Type B pancreatic cell (in vitro differentiated cells): Measurements from ENCODE around the gene PTPRF. TPM values are rescaled to one million over a fixed set of nuclear protein-coding genes. Genes with fewer than 3 reads are reported as not detected.

Experiments used
- DNase-seq: peaks from one replicate; pipeline ENCODE4 v3.0.0; 2021; ENCODE audit warnings: mixed read lengths; ENCODE audit not compliant: unreplicated experiment; ENCODE audit errors: extremely low spot score
- H3K27ac Mint-ChIP-seq: 2 replicates; pipeline ENCODE4 v1.8.0; 2021; ENCODE audit warnings: mild to moderate bottlenecking, mixed read lengths
- H3K27me3 Mint-ChIP-seq: 2 replicates; pipeline ENCODE4 v1.8.0; 2021; ENCODE audit warnings: mixed read lengths
- H3K36me3 Mint-ChIP-seq: 2 replicates; pipeline ENCODE4 v1.8.0; 2021; ENCODE audit warnings: mixed read lengths
- H3K4me1 Mint-ChIP-seq: one replicate; pipeline ENCODE4 v1.8.0; 2021; ENCODE audit warnings: mixed read lengths; ENCODE audit not compliant: unreplicated experiment
- H3K4me3 Mint-ChIP-seq: 2 replicates; pipeline ENCODE4 v1.8.0; 2021; ENCODE audit warnings: mild to moderate bottlenecking, mixed read lengths
- H3K9me3 Mint-ChIP-seq: 2 replicates; pipeline ENCODE4 v1.8.0; 2021; ENCODE audit warnings: mixed read lengths
- CTCF ChIP-seq: fragments of 200-600 bp; sonication (generic); conservative IDR thresholded peaks from 2 replicates; pipeline ENCODE4 v1.5.0; 2021; ENCODE audit warnings: antibody characterized with exemption, mild to moderate bottlenecking
- total RNA-seq: library from RNA; stranded (reverse); gene quantifications from 2 replicates; pipeline ENCODE4 v1.2.1, GENCODE V29; 2021; ENCODE audit warnings: low replicate concordance

The PTPRF gene
- total RNA-seq, 1 donor from 2014 or later, result 260 TPM

DNA sequence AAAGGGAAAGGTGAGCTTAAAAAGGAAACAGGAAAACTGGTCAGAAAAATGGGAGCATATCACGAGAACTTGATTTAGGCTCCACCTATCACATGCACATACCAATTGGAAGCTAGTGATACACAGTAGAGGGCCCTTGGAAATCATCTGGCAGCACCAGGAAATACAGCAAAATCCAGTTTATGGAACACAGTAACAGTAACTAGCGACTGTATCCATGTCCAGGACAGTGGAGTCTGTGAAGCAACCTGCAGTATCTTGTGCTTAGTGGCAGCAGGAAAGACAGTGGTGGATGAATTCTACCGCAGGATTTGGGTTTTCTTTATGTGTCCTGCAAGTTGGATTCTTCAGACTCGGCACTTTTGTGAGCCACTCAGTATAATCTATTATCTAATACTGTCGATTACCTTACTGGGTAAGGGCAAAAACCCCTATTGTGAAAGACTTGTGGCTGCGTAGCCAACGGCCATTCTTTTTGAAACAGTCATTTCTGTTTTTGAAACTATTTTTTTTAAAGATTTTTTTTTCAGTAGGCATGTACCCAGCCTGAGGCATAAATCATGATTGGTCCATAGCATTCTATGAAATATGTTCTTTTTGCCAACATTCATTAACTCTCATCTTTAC, 117.7 kb downstream of the PTPRF start:
- TF ChIP-seq CTCF, result no peak
- no peaks in the 10 kb centered on the region for H3K9me3 Mint-ChIP-seq
- peak overlapping the region; percentile 95 for H3K27ac Mint-ChIP-seq
- H3K27me3 Mint-ChIP-seq, result peaks cover 9% of the 10 kb centered on the region
- DNase-seq, result no peak
- H3K4me3 Mint-ChIP-seq, result peak overlapping the region; percentile 96
- H3K36me3 Mint-ChIP-seq, result peaks cover 4% of the 10 kb centered on the region
- peaks cover 16% of the 10 kb centered on the region for H3K4me1 Mint-ChIP-seq

DNA sequence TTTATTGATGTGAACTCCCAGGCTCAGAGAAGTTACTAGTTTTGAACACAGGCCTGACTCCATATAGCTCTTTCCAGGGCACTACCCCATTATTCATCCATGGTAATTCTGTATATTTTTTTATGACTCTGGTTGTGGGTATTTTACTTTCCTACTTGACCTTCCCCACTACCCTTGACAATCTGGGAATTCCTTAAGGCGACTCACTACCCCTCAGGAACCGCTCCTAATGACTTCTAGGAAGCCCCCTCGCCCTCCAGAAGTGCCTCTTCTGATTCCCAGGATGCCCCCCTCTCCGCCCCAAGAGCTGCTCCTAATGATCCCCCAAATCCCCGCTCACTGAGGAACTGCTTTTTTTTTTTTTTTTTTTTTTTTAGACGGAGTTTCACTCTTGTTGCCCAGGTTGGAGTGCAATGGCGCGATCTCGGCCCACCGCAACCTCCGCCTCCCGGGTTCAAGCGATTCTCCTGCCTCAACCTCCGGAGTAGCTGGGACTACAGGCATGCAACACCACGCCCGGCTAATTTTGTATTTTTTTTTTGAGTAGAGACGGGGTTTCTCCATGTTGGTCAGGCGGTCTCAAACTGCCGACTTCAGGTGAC, 118.3 kb downstream of the PTPRF start:
- Mint-ChIP-seq H3K9me3 (no peaks in the 10 kb centered on the region), H3K36me3 (peaks cover 6% of the 10 kb centered on the region), H3K27me3 (peaks cover 9% of the 10 kb centered on the region), H3K27ac (peak overlapping the region; percentile 95), H3K4me1 (peaks cover 20% of the 10 kb centered on the region), H3K4me3 (peak overlapping the region; percentile 96)
- DNase-seq, result no peak
- TF ChIP-seq CTCF, result no peak

DNA sequence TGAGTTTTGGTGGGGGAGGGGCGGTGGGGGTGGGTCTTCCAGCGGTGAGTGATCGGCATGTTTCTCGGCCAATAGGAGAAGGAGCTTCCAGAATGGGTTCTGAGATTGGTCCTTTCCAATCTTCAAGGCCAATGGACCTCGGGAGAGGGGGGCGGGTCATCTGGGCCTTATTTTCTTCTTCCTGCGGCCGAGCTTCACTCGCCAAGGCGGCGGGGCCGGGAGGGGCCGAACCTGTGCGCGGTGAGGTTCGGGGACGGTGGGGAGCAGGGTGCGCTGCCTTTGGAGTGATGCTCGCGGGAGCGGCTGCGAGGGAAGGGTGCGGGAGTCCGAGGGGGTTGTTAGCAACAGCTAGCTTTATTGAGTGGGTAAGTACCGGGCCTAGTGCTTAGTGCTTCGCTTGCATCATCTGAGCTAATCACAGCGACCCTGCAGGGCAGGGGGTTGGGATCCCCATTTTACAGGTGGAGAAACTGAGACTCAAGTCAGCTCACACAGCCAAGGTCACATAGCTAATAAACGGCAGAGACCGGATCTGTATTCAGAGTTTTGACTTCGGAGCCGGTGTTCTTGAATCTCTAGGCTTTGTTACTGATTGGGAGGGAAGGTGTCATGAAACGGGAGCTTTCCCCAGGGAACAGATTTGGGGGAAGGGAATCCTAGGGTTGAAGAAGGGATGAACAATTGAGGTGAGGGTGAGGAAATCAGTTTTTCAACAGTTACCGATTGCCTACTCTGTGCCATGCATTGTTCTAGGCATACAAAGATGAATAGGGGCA, 119.8 kb downstream of the PTPRF start:
- Mint-ChIP-seq H3K27ac (peak overlapping the region; percentile 95), H3K9me3 (no peaks in the 10 kb centered on the region), H3K4me3 (peak overlapping the region; percentile 96), H3K36me3 (peaks cover 10% of the 10 kb centered on the region), H3K4me1 (peaks cover 20% of the 10 kb centered on the region), H3K27me3 (peaks cover under 1% of the 10 kb centered on the region)
- no peak for TF ChIP-seq CTCF
- peak; percentile 94 for DNase-seq

DNA sequence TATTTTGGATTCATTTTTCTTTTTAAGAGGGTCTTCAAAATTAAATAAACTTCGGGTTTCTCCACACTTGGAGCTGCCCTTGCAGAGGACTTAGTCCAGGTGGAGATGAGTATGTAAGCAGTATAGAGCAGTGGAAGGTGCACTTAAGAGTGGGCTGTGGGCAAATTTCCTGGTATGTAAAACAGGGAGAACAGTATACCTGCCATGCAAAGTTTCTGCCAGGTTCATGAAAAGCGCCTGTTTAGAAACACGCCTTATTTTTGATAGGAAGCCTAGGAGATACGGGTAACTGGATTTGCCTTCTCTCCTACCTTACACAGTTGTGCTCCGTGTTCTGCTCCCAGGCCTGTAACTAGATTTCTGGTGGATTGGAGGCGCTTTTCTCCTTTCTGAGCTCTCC, 120.5 kb downstream of the PTPRF start:
- Mint-ChIP-seq H3K9me3 (no peaks in the 10 kb centered on the region), H3K4me1 (peaks cover 20% of the 10 kb centered on the region), H3K36me3 (peaks cover 14% of the 10 kb centered on the region), H3K4me3 (peak overlapping the region; percentile 96), H3K27ac (peak overlapping the region; percentile 95), H3K27me3 (no peaks in the 10 kb centered on the region)
- DNase-seq, result no peak
- no peak for TF ChIP-seq CTCF

DNA sequence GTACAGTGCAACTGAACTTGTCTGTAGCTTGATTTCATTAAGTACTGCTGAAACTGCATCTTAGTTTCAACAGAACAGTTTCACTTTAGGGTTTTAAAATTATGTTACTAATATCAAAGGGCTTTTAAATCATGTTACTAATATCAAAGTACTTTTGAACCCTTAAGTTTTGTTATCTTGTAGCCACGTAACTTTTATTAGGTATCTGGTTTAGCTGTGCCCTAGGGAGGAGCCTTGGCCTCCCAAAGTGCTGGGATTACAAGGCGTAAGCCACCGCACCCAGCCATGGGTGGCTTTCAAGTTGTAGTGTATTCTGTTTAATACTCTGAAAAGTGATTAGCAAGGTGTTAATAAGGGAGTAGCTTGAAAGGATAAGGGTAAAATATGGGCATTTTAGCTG, 121.2 kb downstream of the PTPRF start:
- H3K36me3 Mint-ChIP-seq, result peaks cover 14% of the 10 kb centered on the region
- peak overlapping the region; percentile 96 for H3K4me3 Mint-ChIP-seq
- peak overlapping the region; percentile 95 for H3K27ac Mint-ChIP-seq

More for the DNA sequence above, 121.2 kb downstream of the PTPRF start:
- DNase-seq, result no peak
- TF ChIP-seq CTCF, result no peak
- H3K27me3 Mint-ChIP-seq, result no peaks in the 10 kb centered on the region
- H3K9me3 Mint-ChIP-seq, result no peaks in the 10 kb centered on the region
- H3K4me1 Mint-ChIP-seq, result peaks cover 20% of the 10 kb centered on the region
